ENCODE results near the gene F13A1. TPM values are rescaled to one million over a fixed set of nuclear protein-coding genes. Genes with fewer than 3 reads are reported as not detected.
A peak's percentile ranks its signal among the peaks of the same experiment; 100 is the strongest.

Gene F13A1
- 100 to 1,000 TPM in 3 of 4 donors, 10 to 100 TPM in 1; 94.2 to 147 (median 113) TPM for total RNA-seq

DNA sequence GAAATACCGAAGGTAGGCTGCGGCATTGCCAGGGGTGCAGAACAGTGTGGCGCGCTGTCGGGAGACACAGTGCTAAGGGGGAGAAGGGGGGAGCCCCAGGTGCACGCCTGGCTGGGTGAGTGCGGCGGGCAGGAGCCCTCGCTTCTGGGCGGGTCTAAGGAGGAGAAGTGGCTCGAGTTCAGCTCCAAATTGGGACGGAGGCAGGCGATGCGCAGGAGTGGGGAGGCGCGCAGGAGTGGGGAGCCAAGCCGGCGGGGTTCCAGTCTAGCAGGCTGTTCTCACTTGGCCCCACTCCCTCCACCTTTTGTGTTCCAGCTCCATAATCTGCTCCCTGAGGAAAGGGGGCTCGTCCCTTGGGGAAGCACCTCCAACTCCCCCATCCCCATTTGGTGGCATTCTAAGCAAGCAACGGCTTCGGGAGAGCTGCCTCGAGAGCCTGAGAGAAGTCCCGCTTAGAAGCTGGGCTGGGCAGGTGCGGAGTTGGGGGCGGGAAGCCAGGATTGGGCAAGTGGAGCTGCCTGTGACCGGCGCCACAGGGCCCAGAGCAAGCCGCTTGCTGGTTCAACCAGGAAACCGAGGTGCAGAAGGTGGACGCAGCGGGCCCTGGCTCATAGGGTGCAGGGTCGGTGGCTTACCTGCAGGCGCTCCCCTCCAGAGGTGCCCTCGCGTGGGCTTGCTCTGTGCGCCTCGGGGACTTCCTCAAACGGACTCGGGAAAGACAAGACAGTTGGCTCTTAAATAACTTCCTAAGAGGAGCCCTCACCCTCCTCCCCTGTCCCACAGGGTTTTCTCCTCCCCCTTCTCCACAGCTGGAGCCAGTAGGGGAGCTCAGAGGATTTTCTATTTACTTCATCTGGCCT is at the start of gene F13A1:
TSS of gene F13A1 (minus strand) at position 711 of the 860 bp plus-strand sequence. CDS start 1,998 bp downstream, outside the sequence.
- no peak for DNase-seq (ENCODE audit: low spot score in 2 of 2)
- no peaks in the 10 kb centered on the region for H3K9me3 ChIP-seq
- peaks cover 0 to 20% (median 0%) of the 10 kb centered on the region in 4 donors for H3K4me1 ChIP-seq
- peak in 1 of 2 donors; percentile 36 for TF ChIP-seq EP300 (IDR thresholded peaks at IDR 0.05)
- TF ChIP-seq, protein P1, sequence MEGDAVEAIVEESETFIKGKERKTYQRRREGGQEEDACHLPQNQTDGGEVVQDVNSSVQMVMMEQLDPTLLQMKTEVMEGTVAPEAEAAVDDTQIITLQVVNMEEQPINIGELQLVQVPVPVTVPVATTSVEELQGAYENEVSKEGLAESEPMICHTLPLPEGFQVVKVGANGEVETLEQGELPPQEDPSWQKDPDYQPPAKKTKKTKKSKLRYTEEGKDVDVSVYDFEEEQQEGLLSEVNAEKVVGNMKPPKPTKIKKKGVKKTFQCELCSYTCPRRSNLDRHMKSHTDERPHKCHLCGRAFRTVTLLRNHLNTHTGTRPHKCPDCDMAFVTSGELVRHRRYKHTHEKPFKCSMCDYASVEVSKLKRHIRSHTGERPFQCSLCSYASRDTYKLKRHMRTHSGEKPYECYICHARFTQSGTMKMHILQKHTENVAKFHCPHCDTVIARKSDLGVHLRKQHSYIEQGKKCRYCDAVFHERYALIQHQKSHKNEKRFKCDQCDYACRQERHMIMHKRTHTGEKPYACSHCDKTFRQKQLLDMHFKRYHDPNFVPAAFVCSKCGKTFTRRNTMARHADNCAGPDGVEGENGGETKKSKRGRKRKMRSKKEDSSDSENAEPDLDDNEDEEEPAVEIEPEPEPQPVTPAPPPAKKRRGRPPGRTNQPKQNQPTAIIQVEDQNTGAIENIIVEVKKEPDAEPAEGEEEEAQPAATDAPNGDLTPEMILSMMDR (IDR thresholded peaks at IDR 0.05): no peak
- H3K4me3 ChIP-seq: peak within 1 kb of the TSS; percentile 16 to 49 (median 20)
- H3K27me3 ChIP-seq: peaks cover 0 to 16% of the 10 kb centered on the region in 2 donors
- no peaks in the 10 kb centered on the region for H3K36me3 ChIP-seq
- WGBS, 2 donors: 12 to 15% methylated on average over 33 to 39 of the region's 39 CpGs
- peak within 1 kb of the TSS in 1 of 4 donors; percentile 47 for H3K27ac ChIP-seq

- H3K36me3 ChIP-seq: no peaks in the 10 kb centered on the region
- no peaks in the 10 kb centered on the region for H3K27me3 ChIP-seq
- 88% methylated on average over 1 of the region's 1 CpG for WGBS, 2 donors
- TF ChIP-seq POLR2A (IDR thresholded peaks at IDR 0.05) (no peak), EP300 (IDR thresholded peaks at IDR 0.05) (no peak)
- TF ChIP-seq, protein P1 (IDR thresholded peaks at IDR 0.05): no peak
- no peak overlapping the region for H3K27ac ChIP-seq
- DNase-seq (ENCODE audit: low spot score in 2 of 2): no peak
- H3K9me3 ChIP-seq: peaks cover 0 to 15% (median 0%) of the 10 kb centered on the region in 4 donors
- no peaks in the 10 kb centered on the region for H3K4me1 ChIP-seq
- H3K4me3 ChIP-seq: no peak overlapping the region
These were observed 48.2 kb upstream of the F13A1 start for GRCh38 chr6:6368684-6369052.

GRCh38 chr6:6368040-6368683 is 47.7 kb upstream of the F13A1 start:
- no peak overlapping the region for H3K4me3 ChIP-seq
- no peaks in the 10 kb centered on the region for H3K36me3 ChIP-seq
- no peak for DNase-seq (ENCODE audit: low spot score in 2 of 2)
- H3K9me3 ChIP-seq: peaks cover 0 to 12% (median 0%) of the 10 kb centered on the region in 4 donors
- WGBS, 2 donors: 99% methylated on average over 3 of the region's 3 CpGs
- H3K27ac ChIP-seq: no peak overlapping the region
- no peaks in the 10 kb centered on the region for H3K4me1 ChIP-seq
- TF ChIP-seq POLR2A (IDR thresholded peaks at IDR 0.05) (no peak), EP300 (IDR thresholded peaks at IDR 0.05) (no peak)
- TF ChIP-seq, protein P1 (IDR thresholded peaks at IDR 0.05): no peak
- no peaks in the 10 kb centered on the region for H3K27me3 ChIP-seq

DNA sequence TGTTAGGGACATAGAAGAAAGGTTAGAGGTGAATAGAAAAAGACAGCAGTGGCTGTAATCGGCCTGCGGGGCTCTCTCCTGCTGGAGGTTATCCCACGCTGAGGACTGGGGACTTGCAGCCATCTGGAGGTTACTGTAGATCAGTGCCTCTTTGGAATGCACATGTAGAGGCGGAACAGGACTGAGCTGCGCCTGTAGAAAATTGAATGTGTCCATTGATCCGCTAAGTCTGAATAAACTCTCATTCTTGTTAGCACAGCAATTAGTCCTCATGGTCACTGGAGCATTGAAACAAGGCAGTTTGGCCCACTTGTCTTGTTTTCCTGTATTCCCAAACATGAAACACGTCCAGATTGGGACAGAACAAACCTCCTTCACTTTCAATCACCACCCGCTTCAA is 46.3 kb upstream of the F13A1 start:
- 55 to 78% methylated on average over 8 of the region's 8 CpGs for WGBS, 2 donors

More for the DNA sequence above, 46.3 kb upstream of the F13A1 start:
- Histone ChIP-seq H3K4me1 (no peaks in the 10 kb centered on the region), H3K4me3 (no peak overlapping the region), H3K9me3 (peaks cover 0 to 7% (median 0%) of the 10 kb centered on the region in 4 donors), H3K27ac (no peak overlapping the region), H3K36me3 (no peaks in the 10 kb centered on the region), H3K27me3 (no peaks in the 10 kb centered on the region)
- DNase-seq (ENCODE audit: low spot score in 2 of 2): no peak
- TF ChIP-seq, protein P1 (IDR thresholded peaks at IDR 0.05): no peak
- TF ChIP-seq EP300 (IDR thresholded peaks at IDR 0.05): no peak
